Smooth muscle cell of the umbilical artery (primary cell): ENCODE data around the gene GOLGA6A. TPM values are rescaled to one million over a fixed set of nuclear protein-coding genes. Genes with fewer than 3 reads are reported as not detected.

ENCODE experiments used
- total RNA-seq: library from RNA; depleted of rRNA; stranded (reverse); fragments of >200 nt; gene quantifications from 2 replicates; pipeline ENCODE4 v1.2.3, GENCODE V29; 2014

Gene GOLGA6A, protein sequence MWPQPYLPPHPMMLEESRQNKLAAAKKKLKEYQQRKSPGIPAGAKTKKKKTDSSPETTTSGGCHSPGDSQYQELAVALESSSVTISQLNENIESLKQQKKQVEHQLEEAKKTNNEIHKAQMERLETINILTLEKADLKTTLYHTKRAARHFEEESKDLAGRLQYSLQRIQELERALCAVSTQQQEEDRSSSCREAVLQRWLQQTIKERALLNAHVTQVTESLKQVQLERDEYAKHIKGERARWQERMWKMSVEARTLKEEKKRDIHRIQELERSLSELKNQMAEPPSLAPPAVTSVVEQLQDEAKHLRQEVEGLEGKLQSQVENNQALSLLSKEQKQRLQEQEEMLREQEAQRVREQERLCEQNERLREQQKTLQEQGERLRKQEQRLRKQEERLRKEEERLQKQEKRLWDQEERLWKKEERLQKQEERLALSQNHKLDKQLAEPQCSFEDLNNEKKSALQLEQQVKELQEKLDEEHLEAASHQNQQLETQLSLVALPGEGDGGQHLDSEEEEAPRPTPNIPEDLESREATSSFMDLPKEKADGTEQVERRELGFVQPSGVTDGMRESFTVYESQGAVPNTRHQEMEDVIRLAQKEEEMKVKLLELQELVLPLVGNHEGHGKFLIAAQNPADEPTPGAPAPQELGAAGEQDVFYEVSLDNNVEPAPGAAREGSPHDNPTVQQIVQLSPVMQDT
- total RNA-seq = not detected in 2 replicates

DNA sequence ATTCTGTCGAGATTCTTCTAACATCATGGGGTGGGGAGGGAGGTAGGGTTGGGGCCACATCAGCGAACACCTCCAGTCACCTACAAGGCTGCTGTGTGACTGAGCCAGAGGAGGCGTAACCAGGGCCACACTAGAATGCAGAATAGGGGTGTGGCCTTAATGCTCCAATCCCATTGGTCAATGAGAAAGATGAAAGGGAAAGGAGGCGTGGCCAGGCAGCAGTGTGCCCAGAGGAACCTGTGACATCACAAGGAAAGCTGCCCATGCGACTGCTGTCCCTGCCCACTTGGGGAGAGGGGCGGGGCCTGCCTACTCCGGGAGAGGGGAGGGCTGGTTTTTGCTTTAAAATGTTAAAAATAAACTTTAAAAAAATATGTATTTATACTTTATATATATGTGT lies at the start of gene GOLGA6A:
Gene GOLGA6A (minus strand): TSS at position 101 of the 400 bp plus-strand sequence. CDS start 41 bp downstream, at position 60.

DNA sequence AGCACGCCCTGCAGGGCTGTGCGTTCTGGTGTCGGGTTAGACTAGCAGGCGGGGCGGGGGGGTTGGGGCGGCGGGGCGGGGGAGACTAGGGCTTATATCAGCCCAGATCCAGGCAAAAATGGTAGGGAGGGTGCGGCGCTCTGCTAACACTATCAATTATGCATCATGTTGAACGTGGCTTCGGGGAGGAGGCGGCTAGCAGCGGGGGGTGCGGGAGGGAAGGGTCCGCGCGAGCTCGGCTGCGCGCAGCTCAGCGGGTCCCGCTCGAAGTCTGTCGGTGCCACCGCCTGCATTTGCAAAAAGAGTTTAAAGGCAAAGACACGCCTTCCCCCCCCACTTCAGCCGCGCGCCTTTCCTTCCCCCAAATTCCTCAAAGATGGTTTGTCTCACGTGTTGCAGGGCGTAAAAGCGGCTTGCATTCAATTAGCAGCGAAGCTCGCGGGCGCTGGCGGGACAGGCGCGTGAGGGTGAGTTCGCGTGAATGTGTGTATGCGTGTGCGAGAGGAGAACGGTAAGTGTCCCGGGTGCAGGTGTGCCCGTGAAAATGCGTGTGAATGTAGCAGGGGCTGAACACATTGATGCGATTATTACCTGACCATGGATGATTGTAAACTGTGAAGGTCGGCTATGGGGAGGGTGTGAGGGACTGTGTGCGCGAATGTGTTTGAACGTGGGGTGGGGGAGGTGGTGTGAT lies 48.0 kb upstream of the GOLGA6A start, which contains the start of gene ISLR2:
Gene ISLR2 (plus strand): TSS at position 432 of the 694 bp plus-strand sequence. CDS start 2,169 bp downstream, outside the sequence.

Other genes with a start within 250 kb of the GOLGA6A start
- not detected in 2 replicates for gene TBC1D21, start 209.0 kb downstream of the GOLGA6A start, total RNA-seq
- gene LOXL1, start 156.1 kb downstream of the GOLGA6A start, total RNA-seq = 143 and 206 TPM in 2 replicates
- 14.6 and 16.2 TPM in 2 replicates for gene STOML1, start 90.3 kb downstream of the GOLGA6A start, total RNA-seq
- gene PML, start 87.8 kb downstream of the GOLGA6A start, total RNA-seq = 34.7 and 61.3 TPM in 2 replicates
- 0.60 TPM in 1 of 2 replicates, not detected in the other for gene ISLR2, start 48.0 kb upstream of the GOLGA6A start, total RNA-seq
- 5.3 and 10.4 TPM in 2 replicates for gene ISLR, start 91.2 kb upstream of the GOLGA6A start, total RNA-seq
- gene STRA6, start 120.2 kb upstream of the GOLGA6A start, total RNA-seq = 30.3 and 47.2 TPM in 2 replicates
- gene CCDC33, start 153.8 kb upstream of the GOLGA6A start, total RNA-seq = 0.28 and 0.30 TPM in 2 replicates